PC-3 (cell line): Measurements from ENCODE around the gene ZMAT3. TPM values are rescaled to one million over a fixed set of nuclear protein-coding genes. Genes with fewer than 3 reads are reported as not detected.

ENCODE experiments used
- ATAC-seq: fragments of 200-7000 bp; cut with Tn5 transposase; 2 replicates; pipeline ENCODE4 v1.9.1; 2020; ENCODE audit warnings: mild to moderate bottlenecking, moderate library complexity
- BruUV-seq: library from RNA; stranded (reverse); fragments of 400-500 nt; replicated peaks from 2 replicates; lab custom pipeline; 2021; lab: Mats Ljungman, UMichigan
- CTCF ChIA-PET: fragments of 300-600 bp; sonication (Branson Sonifier 250); formaldehyde crosslinking; loops from one replicate; lab custom pipeline; 2022; ENCODE audit warnings: antibody characterized with exemption; lab: Charles Lee
- POLR2A ChIA-PET: fragments of 300-600 bp; sonication (Branson Sonifier 250); formaldehyde crosslinking; loops from one replicate; lab custom pipeline; 2022; ENCODE audit warnings: antibody characterized with exemption; ENCODE audit not compliant: unreplicated experiment; lab: Charles Lee
- DNase-seq: peaks from one replicate; pipeline ENCODE4 v3.0.0-alpha.2; 2015
- H2AFZ ChIP-seq: fragments of 300-600 bp; sonication (generic); 2 replicates; pipeline ENCODE4 v1.6.0; 2016; ENCODE audit warnings: antibody characterized with exemption, low read length
- H3F3A ChIP-seq: fragments of 300-600 bp; sonication (generic); one replicate; pipeline ENCODE4 v1.6.0; 2017; ENCODE audit warnings: antibody characterized with exemption, low read length, control low read depth, mild to moderate bottlenecking; ENCODE audit not compliant: unreplicated experiment
- H3K27ac ChIP-seq: fragments of 300-600 bp; sonication (generic); 2 replicates; pipeline ENCODE4 v1.5.1; 2016; ENCODE audit warnings: mild to moderate bottlenecking, low read length
- H3K27me3 ChIP-seq: fragments of 300-600 bp; sonication (generic); 2 replicates; pipeline ENCODE4 v1.6.1; 2016; ENCODE audit warnings: low read length, mixed read lengths
- H3K36me3 ChIP-seq: fragments of 300-600 bp; sonication (generic); 2 replicates; pipeline ENCODE4 v1.6.1; 2016; ENCODE audit warnings: low read depth, mixed run types, low read length, mixed read lengths
- H3K4me1 ChIP-seq: fragments of 300-600 bp; sonication (generic); 2 replicates; pipeline ENCODE4 v1.5.1; 2016; ENCODE audit warnings: low read length; ENCODE audit not compliant: insufficient read depth
- H3K4me2 ChIP-seq: fragments of 300-600 bp; sonication (generic); 2 replicates; pipeline ENCODE4 v1.6.0; 2016; ENCODE audit warnings: low read length
- H3K4me3 ChIP-seq: fragments of 300-600 bp; sonication (generic); 2 replicates; pipeline ENCODE4 v1.5.1; 2016; ENCODE audit warnings: mild to moderate bottlenecking, low read length, mixed read lengths
- H3K79me2 ChIP-seq: fragments of 300-600 bp; sonication (generic); 2 replicates; pipeline ENCODE4 v1.6.1; 2017; ENCODE audit warnings: low read length, mixed read lengths
- H3K9ac ChIP-seq: fragments of 300-600 bp; sonication (generic); 2 replicates; pipeline ENCODE4 v1.6.0; 2016; ENCODE audit warnings: mild to moderate bottlenecking, low read length
- H3K9me2 ChIP-seq: fragments of 300-600 bp; sonication (generic); replicated peaks from 2 replicates; pipeline ENCODE4 v1.6.1; 2016; ENCODE audit warnings: mixed run types, low read length, mixed read lengths
- H3K9me3 ChIP-seq: fragments of 300-600 bp; sonication (generic); 2 replicates; pipeline ENCODE4 v1.6.1; 2016; ENCODE audit warnings: low read length, mixed read lengths
- H4K20me1 ChIP-seq: fragments of 300-600 bp; sonication (generic); 2 replicates; pipeline ENCODE4 v1.6.1; 2016; ENCODE audit warnings: low read length, mixed read lengths
- CTCF ChIP-seq: fragments of 300-600 bp; sonication (generic); conservative IDR thresholded peaks from 2 replicates; pipeline ENCODE4 v1.5.1; 2017; ENCODE audit warnings: antibody characterized with exemption, low read depth, mild to moderate bottlenecking, low read length
- EZH2 ChIP-seq: fragments of 300-600 bp; sonication (generic); IDR thresholded peaks from one replicate; pipeline ENCODE4 v1.6.1; 2017; ENCODE audit warnings: antibody characterized with exemption, mild to moderate bottlenecking, low read length; ENCODE audit not compliant: unreplicated experiment
- EZH2phosphoT487 ChIP-seq: fragments of 300-600 bp; sonication (generic); IDR thresholded peaks from 2 replicates; pipeline ENCODE4 v1.6.1; 2018; ENCODE audit warnings: mild to moderate bottlenecking, antibody characterized with exemption, low read length, borderline replicate concordance
- intact Hi-C: fragments of 100-400 bp; cut with micrococcal nuclease; formaldehyde crosslinking; loops from 2 replicates; pipeline ENCODE4 v1.9.0; 2023
- total RNA-seq: library from RNA; depleted of rRNA; stranded (reverse); fragments of >200 nt; gene quantifications from 2 replicates; pipeline ENCODE4 v1.2.3, GENCODE V29; 2014

ZMAT3 gene
- total RNA-seq, 1 experiment from 2014 or later, result 2.0 TPM

- Histone ChIP-seq H3K79me2 (no peaks in the 10 kb centered on the region), H3K9me3 (no peaks in the 10 kb centered on the region), H3K27ac (no peak overlapping the region), H3K27me3 (no peaks in the 10 kb centered on the region), H4K20me1 (no peaks in the 10 kb centered on the region), H3K4me3 (no peak overlapping the region), H3K4me2 (no peak overlapping the region), H3K9ac (no peak overlapping the region), H2AFZ (no peak overlapping the region), H3F3A (no peaks in the 10 kb centered on the region), H3K36me3 (no peaks in the 10 kb centered on the region), H3K4me1 (peaks cover 6% of the 10 kb centered on the region), H3K9me2 (no peaks in the 10 kb centered on the region)
- intact Hi-C loops, result no loop called here
- CTCF ChIA-PET, result no interaction called here
- ATAC-seq (peak; percentile 35; the same call in 1 of the 2 replicates), DNase-seq (peak; percentile 27)
- POLR2A ChIA-PET, result no interaction called here
- no peak for TF ChIP-seq EZH2
- no peak for TF ChIP-seq EZH2phosphoT487
- no peak for TF ChIP-seq CTCF
- no TSS peak for BruUV-seq
Observed at GRCh38 chr3:179093807-179094206, 22.2 kb upstream of the ZMAT3 start.

- Histone ChIP-seq H2AFZ (no peak overlapping the region), H3K4me2 (no peak overlapping the region), H3K9ac (no peak overlapping the region), H3K27ac (no peak overlapping the region), H3K79me2 (no peaks in the 10 kb centered on the region), H3K9me2 (no peaks in the 10 kb centered on the region), H3K4me3 (no peak overlapping the region), H3K36me3 (no peaks in the 10 kb centered on the region), H3K4me1 (no peaks in the 10 kb centered on the region), H3F3A (no peaks in the 10 kb centered on the region), H3K9me3 (no peaks in the 10 kb centered on the region), H4K20me1 (no peaks in the 10 kb centered on the region), H3K27me3 (no peaks in the 10 kb centered on the region)
- DNase-seq (no peak), ATAC-seq (no peak)
- POLR2A ChIA-PET, result no interaction called here
- TF ChIP-seq EZH2phosphoT487 (no peak), EZH2 (no peak), CTCF (no peak)
- intact Hi-C loops, result no loop called here
- CTCF ChIA-PET, result no interaction called here
- BruUV-seq, result no TSS peak
Observed at GRCh38 chr3:179091113-179091512, 19.5 kb upstream of the ZMAT3 start.

- Histone ChIP-seq H3K9me2 (no peaks in the 10 kb centered on the region), H2AFZ (peak overlapping the region; percentile 43), H3K36me3 (no peaks in the 10 kb centered on the region), H3F3A (no peaks in the 10 kb centered on the region), H3K4me3 (no peak overlapping the region), H4K20me1 (no peaks in the 10 kb centered on the region), H3K9ac (no peak overlapping the region), H3K9me3 (no peaks in the 10 kb centered on the region), H3K4me1 (no peaks in the 10 kb centered on the region), H3K79me2 (no peaks in the 10 kb centered on the region), H3K27me3 (no peaks in the 10 kb centered on the region), H3K4me2 (no peak overlapping the region), H3K27ac (no peak overlapping the region)
- no peak for DNase-seq
- TF ChIP-seq EZH2, result no peak
- no TSS peak for BruUV-seq
- ChIA-PET POLR2A (interaction anchor here (0.6 kb wide), 1 partner anchor 20 kb away, joined by 5 read pairs; no protein-coding TSS in a partner anchor), CTCF (no interaction called here)
- no peak for ATAC-seq
- intact Hi-C loops, result no loop called here
Observed at GRCh38 chr3:179088306-179088705, 16.7 kb upstream of the ZMAT3 start.
